HG03342 (cell line): ENCODE data around the gene ATAT1.

Experiments used
- ATAC-seq: cut with Tn5 transposase; IDR thresholded peaks from one replicate; pipeline ENCODE4 v1.9.1; 2021; ENCODE audit warnings: mild to moderate bottlenecking, moderate library complexity; ENCODE audit not compliant: unreplicated experiment

The ATAT1 gene

DNA sequence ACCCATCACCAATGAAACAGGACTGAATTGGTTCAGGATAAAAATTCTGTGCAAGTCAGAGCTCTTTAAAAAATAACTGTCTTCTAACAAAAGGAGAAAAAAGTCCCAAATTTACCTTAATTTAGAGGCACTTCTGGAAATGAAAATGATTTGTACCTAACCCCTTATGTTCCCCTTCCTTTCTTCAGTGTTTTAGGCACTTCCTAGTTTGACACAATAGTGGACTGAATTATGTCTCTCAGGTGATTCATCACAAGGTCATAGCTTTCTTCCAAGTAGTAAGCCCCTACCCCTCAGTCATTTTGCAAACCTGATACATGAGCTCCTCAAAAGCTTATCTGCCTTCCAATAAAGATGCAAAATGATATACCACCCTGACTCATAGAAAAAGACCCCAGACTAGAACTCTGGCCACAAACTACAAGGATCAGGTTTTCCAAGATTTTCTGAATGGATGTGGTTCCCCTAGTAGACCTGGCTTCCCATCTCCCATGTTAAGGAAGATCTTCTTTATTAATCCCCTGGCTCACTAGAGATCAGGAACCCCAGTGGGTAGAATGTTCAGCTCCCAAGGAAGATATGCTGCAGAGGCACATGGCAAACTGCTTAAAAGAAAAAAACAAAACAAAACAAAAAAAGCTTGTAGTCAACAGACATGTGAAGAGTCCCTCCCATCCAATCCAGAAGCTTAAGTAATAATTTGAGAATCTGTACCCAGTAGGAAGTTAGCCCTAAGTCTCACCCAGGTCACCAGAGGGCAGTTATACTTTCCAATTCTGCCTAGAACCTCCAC, 13.2 kb upstream of the ATAT1 start:
- ATAC-seq: no peak

DNA sequence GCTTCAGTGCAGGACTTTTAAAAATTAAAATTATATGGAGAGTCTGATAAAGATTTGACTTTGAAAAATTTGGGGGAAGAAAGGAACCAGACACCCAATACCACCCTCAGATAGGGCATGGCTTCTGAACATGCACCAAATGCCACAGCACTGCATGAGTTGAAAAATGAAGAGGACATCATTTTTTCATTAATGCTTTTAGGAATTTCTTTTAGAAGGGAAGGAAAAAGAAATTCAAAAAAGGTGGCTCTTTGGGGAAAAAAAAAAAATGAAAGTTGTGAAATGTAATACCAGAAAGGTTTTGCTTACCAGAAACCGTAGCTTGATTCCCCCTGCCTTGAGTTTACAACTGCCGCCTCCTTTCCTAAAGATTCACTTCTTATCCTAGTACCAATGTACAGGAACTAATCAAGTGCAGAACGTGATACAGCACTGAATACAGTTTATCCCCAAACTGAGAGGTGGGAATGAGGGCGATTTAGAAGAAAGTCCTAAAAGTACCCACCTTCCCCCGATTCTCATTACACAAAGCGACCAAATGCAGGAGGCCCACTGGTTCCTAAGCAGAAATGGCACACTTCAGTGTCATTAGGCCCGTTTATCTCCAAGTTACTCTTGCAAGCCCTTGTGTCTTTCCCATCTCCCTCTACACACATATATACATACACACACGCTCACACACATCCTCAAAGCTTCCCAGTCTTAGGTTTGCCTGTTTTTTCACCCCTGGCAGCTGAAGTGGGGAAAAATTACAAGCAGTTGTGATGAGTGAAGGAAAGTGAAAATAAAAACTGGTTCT, 12.4 kb upstream of the ATAT1 start:
- ATAC-seq: no peak

- ATAC-seq: peak; percentile 38
Observed at GRCh38 chr6:30614843-30615218, 11.8 kb upstream of the ATAT1 start.

DNA sequence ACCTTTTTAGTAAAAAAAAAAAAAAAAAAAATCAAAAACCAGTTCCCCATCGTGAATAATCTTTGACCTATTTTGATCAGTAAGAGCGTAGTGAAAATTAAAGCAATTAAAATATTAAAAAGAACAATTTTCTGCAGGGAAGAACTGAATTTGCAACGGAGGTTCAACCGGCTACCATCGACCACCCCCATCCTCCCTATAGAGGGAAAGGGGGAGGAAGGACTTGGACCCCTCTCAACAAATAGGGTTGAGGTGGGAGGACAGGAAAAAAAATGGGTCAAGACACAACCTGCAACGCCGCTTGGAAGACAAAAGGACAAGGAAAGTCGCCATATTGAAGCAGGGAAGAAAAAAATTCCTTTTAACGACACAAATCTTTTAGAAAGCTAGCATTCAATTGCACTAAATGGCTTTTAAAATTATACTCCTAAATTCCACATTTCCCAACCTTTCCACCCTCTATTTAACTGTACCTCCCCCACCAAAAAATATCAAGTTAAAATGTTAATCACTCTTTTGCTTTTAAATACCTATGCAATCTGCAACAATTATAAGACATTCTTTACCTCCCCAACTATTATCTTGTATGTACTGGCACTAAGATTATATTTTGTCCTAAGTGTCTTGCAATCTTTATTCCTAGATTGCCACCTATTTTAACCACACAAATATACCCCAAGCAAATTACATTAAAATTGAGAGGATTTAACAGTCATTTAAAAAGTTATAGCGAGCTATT, 11.3 kb upstream of the ATAT1 start:
- ATAC-seq: no peak

- ATAC-seq: no peak
Observed at GRCh38 chr6:30615958-30616810, 10.5 kb upstream of the ATAT1 start.

DNA sequence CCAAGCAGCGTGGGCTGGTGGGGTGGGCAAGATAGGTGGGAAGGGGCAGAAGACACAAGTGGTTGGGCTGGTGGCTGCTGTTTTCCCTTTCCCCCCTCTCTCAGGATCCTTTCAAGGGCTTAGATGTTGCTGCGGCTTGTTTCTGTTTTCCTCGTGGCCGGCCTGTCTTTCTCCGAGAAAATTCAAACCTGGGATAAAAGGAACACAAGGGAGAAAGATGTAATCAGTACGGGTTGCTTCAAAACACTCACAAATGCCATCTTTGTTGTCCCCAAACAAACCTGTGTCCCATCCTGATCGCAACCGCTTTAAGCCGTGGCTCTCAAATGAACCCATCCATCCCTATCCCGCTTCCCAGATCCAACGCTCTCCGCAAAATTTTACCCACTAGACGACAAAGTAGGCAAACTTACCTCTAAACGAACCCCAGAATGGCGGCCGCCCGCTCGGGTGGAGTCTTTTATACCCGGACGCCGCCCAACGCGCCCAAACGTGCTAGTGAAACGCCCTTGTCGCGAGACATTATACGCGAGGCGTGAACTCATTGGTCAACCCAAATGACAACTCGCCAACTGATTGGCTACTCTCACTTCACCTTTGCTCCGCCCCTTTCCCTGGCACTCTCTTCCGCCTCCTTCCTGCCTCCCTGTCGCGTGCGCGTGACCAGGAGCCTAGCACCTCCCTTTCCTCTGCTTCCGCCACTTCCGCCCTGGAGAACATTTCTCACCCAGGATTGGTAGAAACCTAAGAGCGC, 9.7 kb upstream of the ATAT1 start, which contains the start of gene PPP1R10:
Gene PPP1R10, minus strand, starts transcription at position 433 of the 754 bp plus-strand sequence. CDS start 7,299 bp downstream, outside the sequence.
- peak; percentile 79 for ATAC-seq

- ATAC-seq: peak; percentile 63
Observed at GRCh38 chr6:30617565-30618269, 9.0 kb upstream of the ATAT1 start, which contains the start of gene MRPS18B. TSS of gene MRPS18B (plus strand) at chr6:30617840. CDS start at chr6:30617866, 26 bp downstream.

DNA sequence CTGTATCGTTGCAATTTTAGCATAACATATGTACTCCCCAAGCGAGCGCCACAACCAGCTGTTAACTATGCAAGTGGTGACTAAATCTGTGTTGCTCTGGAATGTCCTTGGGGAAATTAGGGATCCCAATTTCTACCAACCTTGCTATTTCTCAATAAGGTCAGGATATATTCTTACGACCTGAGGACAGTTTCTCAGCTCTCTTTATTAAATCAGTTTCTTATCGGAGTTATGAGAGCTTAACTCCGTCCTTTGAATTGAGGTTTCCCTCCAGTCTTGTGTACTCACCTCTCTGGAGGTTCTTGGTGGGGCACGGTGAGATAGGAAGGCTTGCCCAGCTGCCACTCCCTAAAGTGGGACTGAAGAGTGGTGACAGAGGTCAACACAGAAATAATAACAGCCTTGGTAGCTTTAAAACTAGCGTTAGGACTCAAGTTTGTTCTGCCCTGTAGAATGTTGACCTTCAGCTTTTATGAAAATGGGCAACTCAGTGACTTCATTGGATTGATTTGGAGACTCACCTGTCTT, 8.3 kb upstream of the ATAT1 start:
- no peak for ATAC-seq

GRCh38 chr6:30619561-30619960, 7.1 kb upstream of the ATAT1 start:
- no peak for ATAC-seq

DNA sequence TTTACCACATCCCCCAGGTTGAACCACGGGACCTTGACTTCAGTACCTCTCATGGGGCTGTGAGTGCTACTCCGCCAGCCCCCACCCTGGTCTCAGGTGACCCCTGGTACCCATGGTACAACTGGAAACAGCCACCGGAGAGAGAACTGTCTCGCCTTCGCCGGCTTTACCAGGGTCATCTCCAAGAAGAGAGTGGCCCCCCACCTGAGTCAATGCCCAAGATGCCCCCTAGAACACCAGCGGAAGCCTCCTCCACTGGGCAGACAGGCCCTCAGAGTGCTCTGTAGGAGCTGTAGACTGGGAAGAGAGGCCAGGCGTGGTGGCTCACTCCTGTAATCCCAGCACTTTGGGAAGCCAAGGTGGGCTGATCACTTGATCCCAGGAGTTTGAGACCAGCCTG, 1.2 kb upstream of the ATAT1 start:
- ATAC-seq: no peak

DNA sequence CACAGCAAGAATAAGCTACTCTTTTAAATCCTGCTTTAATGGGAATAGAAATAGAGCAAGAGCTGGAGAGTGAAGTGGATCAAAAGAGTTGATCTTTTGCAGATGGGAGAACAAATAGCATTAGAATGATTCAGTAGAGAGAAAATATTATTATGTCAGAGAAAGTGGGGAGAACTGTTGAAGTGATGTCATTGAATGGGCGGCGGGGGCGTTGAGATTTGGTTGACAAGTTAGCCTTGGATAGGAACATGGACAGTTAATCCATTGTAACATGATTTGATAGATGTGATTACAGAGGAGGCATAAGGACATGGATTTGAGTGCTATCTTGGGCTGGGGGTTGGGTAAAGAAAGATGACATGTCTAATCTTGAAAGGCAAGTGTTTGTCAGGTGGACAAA, 9.2 kb downstream of the ATAT1 start:
- no peak for ATAC-seq

DNA sequence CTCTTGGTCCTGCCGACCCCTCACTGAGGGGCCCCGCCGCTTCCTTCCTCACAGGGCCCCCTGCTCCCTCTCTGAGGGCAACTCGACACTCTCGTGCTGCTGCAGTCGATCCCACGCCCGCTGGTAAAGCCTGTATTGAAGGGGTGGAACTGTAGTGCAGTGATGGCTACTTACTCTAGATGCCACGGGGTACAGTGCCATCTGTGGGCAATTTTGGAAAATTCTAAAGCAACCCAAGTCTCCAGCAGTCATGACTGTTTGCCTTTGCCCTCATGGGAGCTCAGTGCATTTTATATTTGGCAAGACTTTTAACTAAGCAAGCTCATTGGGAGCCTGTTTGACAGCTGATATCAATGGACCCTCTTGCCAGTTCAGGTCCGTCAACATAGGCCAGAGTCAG, 13.8 kb downstream of the ATAT1 start:
- ATAC-seq: no peak

GRCh38 chr6:30641048-30641447, 14.4 kb downstream of the ATAT1 start:
- ATAC-seq: no peak

- no peak for ATAC-seq
Observed at GRCh38 chr6:30643656-30644055, 17.0 kb downstream of the ATAT1 start.

- ATAC-seq: no peak
Observed at GRCh38 chr6:30644769-30645168, 18.1 kb downstream of the ATAT1 start.

DNA sequence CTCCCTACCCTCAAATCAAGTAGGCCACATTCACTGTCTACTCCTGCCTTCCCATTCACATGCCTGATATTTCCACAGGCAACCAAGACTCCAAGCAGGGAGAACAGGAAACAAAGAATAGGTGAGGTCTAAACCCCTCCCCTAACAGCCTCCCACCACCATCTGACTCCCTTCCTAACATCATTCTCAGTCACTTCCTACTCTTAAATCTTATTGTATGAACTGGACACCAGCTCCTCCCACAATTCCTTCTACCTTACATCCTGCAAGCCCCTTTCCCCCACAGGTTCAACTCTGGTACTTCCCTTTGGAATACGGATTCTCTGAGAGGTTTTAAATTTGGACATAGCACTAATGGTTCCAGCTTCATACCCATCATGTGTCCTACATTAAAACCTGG, 19.3 kb downstream of the ATAT1 start:
- no peak for ATAC-seq

GRCh38 chr6:30646450-30647241, 20.0 kb downstream of the ATAT1 start, which contains the start of gene C6orf136:
TSS of gene C6orf136 (plus strand) at chr6:30647133. CDS start at chr6:30647232, 99 bp downstream.
- ATAC-seq: peak; percentile 42
